Right ventricle myocardium superior (tissue), 1 donor: ENCODE measurements around the gene ZEB1. TPM values are rescaled to one million over a fixed set of nuclear protein-coding genes. Genes with fewer than 3 reads are reported as not detected.
A peak's percentile ranks its signal among the peaks of the same experiment; 100 is the strongest.
"Not testable (repeated sequence)": the region's sequence is repeated elsewhere in the genome, so short reads cannot be mapped to it uniquely, and the experiment has no call there.

ENCODE experiments used
- ATAC-seq: fragments of 200-7000 bp; cut with Tn5 transposase; one replicate; pipeline ENCODE4 v1.9.1; 2020; ENCODE audit warnings: mild to moderate bottlenecking; ENCODE audit not compliant: poor library complexity
- DNase-seq: peaks from one replicate; pipeline ENCODE4 v3.0.0-alpha.2; 2020
- intact Hi-C: fragments of 100-400 bp; cut with DNase I; formaldehyde crosslinking; loops from one replicate; pipeline ENCODE4 v1.11.2; 2022
- total RNA-seq: library from RNA; stranded (reverse); fragmentation: NEBNext Ultra II Directional; extraction: Animal tissue kit (Norgen Biotek cat#: 25700); gene quantifications from one replicate; pipeline ENCODE4 v1.2.1, GENCODE V29; 2021
- donor health status: DM: no; HTN: yes; CAD: no; lungs with severe emphysema.

The ZEB1 gene
- total RNA-seq, 1 donor from 2014 or later = 83.7 TPM

- DNase-seq (peak; percentile 58), ATAC-seq (peak; percentile 89)
- intact Hi-C loops = no loop called here
Measured at GRCh38 chr10:31399631-31400030, 80.6 kb downstream of the ZEB1 start.

- no peak for ATAC-seq
- no peak for DNase-seq
- intact Hi-C loops = no loop called here
Measured at GRCh38 chr10:31401287-31401686, 82.3 kb downstream of the ZEB1 start.

- ATAC-seq = peak; percentile 94
- intact Hi-C loops = no loop called here
- DNase-seq = no peak
Measured at GRCh38 chr10:31404640-31405039, 85.6 kb downstream of the ZEB1 start.

- ATAC-seq, intact Hi-C loops, DNase-seq: not testable (repeated sequence)
Measured at GRCh38 chr10:31405829-31406228, 86.8 kb downstream of the ZEB1 start.

- ATAC-seq, DNase-seq, intact Hi-C loops: not testable (repeated sequence)
Measured at GRCh38 chr10:31412397-31412796, 93.4 kb downstream of the ZEB1 start.

- DNase-seq (no peak), ATAC-seq (no peak)
- intact Hi-C loops = no loop called here
Measured at GRCh38 chr10:31413325-31413724, 94.3 kb downstream of the ZEB1 start.

- DNase-seq (no peak), ATAC-seq (no peak)
- intact Hi-C loops = no loop called here
Measured at GRCh38 chr10:31418481-31418880, 99.5 kb downstream of the ZEB1 start.

- peak; percentile 92 for ATAC-seq
- intact Hi-C loops = no loop called here
- DNase-seq = no peak
Measured at GRCh38 chr10:31419394-31420063, 100.5 kb downstream of the ZEB1 start.

GRCh38 chr10:31421322-31421721 is 102.3 kb downstream of the ZEB1 start:
- intact Hi-C loops = no loop called here
- DNase-seq (no peak), ATAC-seq (no peak)

- ATAC-seq (no peak), DNase-seq (no peak)
- intact Hi-C loops = no loop called here
Measured at GRCh38 chr10:31422634-31423033, 103.6 kb downstream of the ZEB1 start.

- intact Hi-C loops = no loop called here
Measured at GRCh38 chr10:31424473-31424872, 105.5 kb downstream of the ZEB1 start.

GRCh38 chr10:31426401-31426800 is 107.4 kb downstream of the ZEB1 start:
- peak; percentile 59 for ATAC-seq
- no peak for DNase-seq
- intact Hi-C loops = no loop called here

More at GRCh38 chr10:31424473-31424872, 105.5 kb downstream of the ZEB1 start:
- peak; percentile 52 for ATAC-seq
- DNase-seq = no peak

- DNase-seq, intact Hi-C loops, ATAC-seq: not testable (repeated sequence)
Measured at GRCh38 chr10:31427334-31427733, 108.3 kb downstream of the ZEB1 start.

- DNase-seq, intact Hi-C loops, ATAC-seq: not testable (repeated sequence)
Measured at GRCh38 chr10:31428499-31428898, 109.5 kb downstream of the ZEB1 start.

GRCh38 chr10:31431021-31431420 is 112.0 kb downstream of the ZEB1 start:
- DNase-seq = no peak
- no peak for ATAC-seq
- intact Hi-C loops = no loop called here

GRCh38 chr10:31437959-31438358 is 118.9 kb downstream of the ZEB1 start:
- ATAC-seq (no peak), DNase-seq (no peak)
- intact Hi-C loops = no loop called here

- no peak for DNase-seq
- ATAC-seq = no peak
- intact Hi-C loops = no loop called here
Measured at GRCh38 chr10:31451766-31452165, 132.8 kb downstream of the ZEB1 start.

- ATAC-seq (no peak), DNase-seq (no peak)
- intact Hi-C loops = no loop called here
Measured at GRCh38 chr10:31456468-31456867, 137.5 kb downstream of the ZEB1 start.

- ATAC-seq (no peak), DNase-seq (no peak)
- intact Hi-C loops = no loop called here
Measured at GRCh38 chr10:31457858-31458257, 138.8 kb downstream of the ZEB1 start.

- DNase-seq = no peak
- ATAC-seq = no peak
- intact Hi-C loops = no loop called here
Measured at GRCh38 chr10:31458974-31459373, 140.0 kb downstream of the ZEB1 start.

- DNase-seq (no peak), ATAC-seq (no peak)
- intact Hi-C loops = no loop called here
Measured at GRCh38 chr10:31460242-31460641, 141.2 kb downstream of the ZEB1 start.
